ENCODE measurements around the gene SYTL4.

DNA sequence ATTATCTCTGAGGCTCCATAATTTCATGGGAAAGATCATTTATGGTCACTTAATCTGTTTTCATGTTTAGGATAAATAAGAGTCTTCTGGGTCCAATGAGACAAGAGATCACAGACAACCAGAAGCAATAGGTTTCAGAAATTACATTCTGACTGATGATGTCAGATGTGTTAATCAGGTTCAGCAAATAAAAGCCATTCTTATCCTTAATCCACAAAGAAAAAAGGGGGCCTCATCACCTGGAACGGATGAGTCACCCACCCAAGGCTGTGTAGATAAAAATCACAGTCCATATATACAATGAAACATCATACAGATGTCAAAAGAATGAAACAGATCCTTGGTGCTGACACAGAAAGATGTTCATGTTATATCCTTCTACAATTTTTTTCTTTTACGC, 36.6 kb downstream of the SYTL4 start:
- TF ChIP-seq POLR2A (IDR thresholded peaks at IDR 0.05) (no peak), POLR2AphosphoS5 (IDR thresholded peaks at IDR 0.05) (no peak)
- TF ChIP-seq, protein P1, sequence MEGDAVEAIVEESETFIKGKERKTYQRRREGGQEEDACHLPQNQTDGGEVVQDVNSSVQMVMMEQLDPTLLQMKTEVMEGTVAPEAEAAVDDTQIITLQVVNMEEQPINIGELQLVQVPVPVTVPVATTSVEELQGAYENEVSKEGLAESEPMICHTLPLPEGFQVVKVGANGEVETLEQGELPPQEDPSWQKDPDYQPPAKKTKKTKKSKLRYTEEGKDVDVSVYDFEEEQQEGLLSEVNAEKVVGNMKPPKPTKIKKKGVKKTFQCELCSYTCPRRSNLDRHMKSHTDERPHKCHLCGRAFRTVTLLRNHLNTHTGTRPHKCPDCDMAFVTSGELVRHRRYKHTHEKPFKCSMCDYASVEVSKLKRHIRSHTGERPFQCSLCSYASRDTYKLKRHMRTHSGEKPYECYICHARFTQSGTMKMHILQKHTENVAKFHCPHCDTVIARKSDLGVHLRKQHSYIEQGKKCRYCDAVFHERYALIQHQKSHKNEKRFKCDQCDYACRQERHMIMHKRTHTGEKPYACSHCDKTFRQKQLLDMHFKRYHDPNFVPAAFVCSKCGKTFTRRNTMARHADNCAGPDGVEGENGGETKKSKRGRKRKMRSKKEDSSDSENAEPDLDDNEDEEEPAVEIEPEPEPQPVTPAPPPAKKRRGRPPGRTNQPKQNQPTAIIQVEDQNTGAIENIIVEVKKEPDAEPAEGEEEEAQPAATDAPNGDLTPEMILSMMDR (IDR thresholded peaks at IDR 0.05) = no peak

All from upper lobe of left lung (tissue), 4 donors.